Activated CD8-positive, alpha-beta memory T cell treated with anti-CD3 and anti-CD28 coated beads for 4 hours (primary cell): ENCODE results near the gene PFKP.
A peak's percentile ranks its signal among the peaks of the same experiment; 100 is the strongest.

Experiments
- DNase-seq, 2 donors: peaks; one replicate each; pipeline ENCODE4 v3.0.0-alpha.2; 2020; ENCODE audit warnings: low read depth in 2 of 2

PFKP gene

GRCh38 chr10:3067118-3067858 lies at the start of gene PFKP:
TSS of gene PFKP (plus strand) at chr10:3067548. CDS start at chr10:3067596, 48 bp downstream.
- DNase-seq, result peak; percentile 41 to 51

GRCh38 chr10:3018247-3018646 lies 49.1 kb upstream of the PFKP start:
- no peak for DNase-seq

- no peak for DNase-seq
These were observed 47.0 kb upstream of the PFKP start for GRCh38 chr10:3020311-3020710.

GRCh38 chr10:3020881-3021280 lies 46.5 kb upstream of the PFKP start:
- DNase-seq, result no peak

GRCh38 chr10:3022027-3022426 lies 45.3 kb upstream of the PFKP start:
- no peak for DNase-seq

- DNase-seq, result no peak
These were observed 43.5 kb upstream of the PFKP start for GRCh38 chr10:3023892-3024291.

- no peak for DNase-seq
These were observed 42.2 kb upstream of the PFKP start for GRCh38 chr10:3025026-3025683.

- no peak for DNase-seq
These were observed 39.5 kb upstream of the PFKP start for GRCh38 chr10:3027866-3028265.

- no peak for DNase-seq
These were observed 38.9 kb upstream of the PFKP start for GRCh38 chr10:3028441-3028840.

GRCh38 chr10:3030765-3031164 lies 36.6 kb upstream of the PFKP start:
- no peak for DNase-seq

- DNase-seq, result no peak
These were observed 35.9 kb upstream of the PFKP start for GRCh38 chr10:3031490-3031889.

GRCh38 chr10:3033925-3034324 lies 33.4 kb upstream of the PFKP start:
- DNase-seq, result no peak

- DNase-seq, result no peak
These were observed 32.7 kb upstream of the PFKP start for GRCh38 chr10:3034616-3035015.

GRCh38 chr10:3036155-3037021 lies 31.0 kb upstream of the PFKP start:
- no peak for DNase-seq

- no peak for DNase-seq
These were observed 30.2 kb upstream of the PFKP start for GRCh38 chr10:3037182-3037581.

GRCh38 chr10:3040069-3040468 lies 27.3 kb upstream of the PFKP start:
- no peak for DNase-seq

GRCh38 chr10:3042589-3042988 lies 24.8 kb upstream of the PFKP start:
- no peak for DNase-seq

- peak in 1 of 2 donors; percentile 25 for DNase-seq
These were observed 23.6 kb upstream of the PFKP start for GRCh38 chr10:3043512-3044368.

GRCh38 chr10:3045471-3046209 lies 21.7 kb upstream of the PFKP start:
- no peak for DNase-seq

GRCh38 chr10:3046210-3046779 lies 21.1 kb upstream of the PFKP start:
- no peak for DNase-seq
